OCI-LY7 (cell line): Measurements from ENCODE around the gene NOL4L. TPM values are rescaled to one million over a fixed set of nuclear protein-coding genes. Genes with fewer than 3 reads are reported as not detected.

ENCODE experiments used
- BruUV-seq: library from RNA; stranded (reverse); fragments of 400-500 nt; replicated peaks from 2 replicates; lab custom pipeline; 2021; lab: Mats Ljungman, UMichigan
- CTCF ChIA-PET: fragments of 300-600 bp; sonication (Branson Sonifier 250); formaldehyde crosslinking; loops from one replicate; lab custom pipeline; 2022; ENCODE audit warnings: antibody characterized with exemption; ENCODE audit not compliant: unreplicated experiment; lab: Charles Lee
- POLR2A ChIA-PET: fragments of 300-600 bp; sonication (Branson Sonifier 250); formaldehyde crosslinking; loops from one replicate; lab custom pipeline; 2022; ENCODE audit warnings: antibody characterized with exemption; lab: Charles Lee
- DNase-seq: peaks from one replicate; pipeline ENCODE4 v3.0.0-alpha.2; 2015; ENCODE audit warnings: low spot score
- H2AFZ ChIP-seq: fragments of 200-600 bp; sonication (generic), shearing (Covaris generic); 2 replicates; pipeline ENCODE4 v1.6.1; 2014; ENCODE audit warnings: mild to moderate bottlenecking, antibody characterized with exemption, low read length, moderate library complexity
- H3K27ac ChIP-seq: fragments of 200-600 bp; sonication (generic); 2 replicates; pipeline ENCODE4 v1.5.1; 2014; ENCODE audit warnings: mixed run types, low read depth, mild to moderate bottlenecking, moderate library complexity, low read length, inconsistent platforms; ENCODE audit not compliant: poor library complexity, severe bottlenecking
- H3K36me3 ChIP-seq: fragments of 200-600 bp; sonication (generic); 2 replicates; pipeline ENCODE4 v1.6.1; 2014; ENCODE audit warnings: mild to moderate bottlenecking, antibody characterized with exemption, low read length, moderate library complexity, mixed read lengths; ENCODE audit not compliant: insufficient read depth
- H3K4me1 ChIP-seq: fragments of 200-600 bp; sonication (generic); 2 replicates; pipeline ENCODE4 v1.5.1; 2014; ENCODE audit warnings: mild to moderate bottlenecking, low read length; ENCODE audit not compliant: insufficient read depth, poor library complexity, severe bottlenecking
- H3K4me2 ChIP-seq: fragments of 200-600 bp; sonication (generic); 2 replicates; pipeline ENCODE4 v1.6.1; 2014; ENCODE audit warnings: mild to moderate bottlenecking, low read length
- H3K4me3 ChIP-seq: fragments of 200-600 bp; sonication (generic); 2 replicates; pipeline ENCODE4 v1.5.1; 2014; ENCODE audit warnings: mild to moderate bottlenecking, low read depth, low read length; ENCODE audit not compliant: poor library complexity, severe bottlenecking
- H3K79me2 ChIP-seq: fragments of 200-600 bp; sonication (generic); 2 replicates; pipeline ENCODE4 v1.6.1; 2016; ENCODE audit warnings: low read depth, mild to moderate bottlenecking, low read length, moderate library complexity, mixed read lengths; ENCODE audit not compliant: insufficient read depth
- H3K9me2 ChIP-seq: fragments of 200-600 bp; sonication (generic); 2 replicates; pipeline ENCODE4 v1.6.1; 2016; ENCODE audit warnings: mild to moderate bottlenecking, low read length, mixed read lengths; ENCODE audit not compliant: insufficient read depth
- H3K9me3 ChIP-seq: fragments of 200-600 bp; sonication (generic); 2 replicates; pipeline ENCODE4 v1.6.1; 2014; ENCODE audit warnings: mild to moderate bottlenecking, mixed run types, low read length, mixed read lengths
- H4K20me1 ChIP-seq: fragments of 200-600 bp; sonication (generic); 2 replicates; pipeline ENCODE4 v1.6.1; 2014; ENCODE audit warnings: mild to moderate bottlenecking, antibody characterized with exemption, low read length, moderate library complexity, mixed read lengths; ENCODE audit not compliant: insufficient read depth
- EZH2phosphoT487 ChIP-seq: fragments of 200-600 bp; sonication (generic); IDR thresholded peaks from 2 replicates; pipeline ENCODE4 v1.6.1; 2018; ENCODE audit warnings: low read depth, borderline replicate concordance, mild to moderate bottlenecking, mixed run types, antibody characterized with exemption, low read length, moderate library complexity, mixed read lengths
- intact Hi-C: fragments of 100-400 bp; cut with micrococcal nuclease; formaldehyde crosslinking; loops from one replicate; pipeline ENCODE4 v1.10.0; 2022; ENCODE audit not compliant: unreplicated experiment
- total RNA-seq, 2 experiments: library from RNA; depleted of rRNA in 1 of 2; stranded (reverse); fragments of >200 nt in 1 of 2; shearing (Covaris generic) in 1 of 2; gene quantifications; 2 replicates each; pipeline ENCODE4 v1.2.3, GENCODE V29; 2014 to 2022
- TF ChIP-seq, protein P1 (sequence below): fragments of 200-600 bp; sonication (generic); conservative IDR thresholded peaks from 2 replicates; pipeline ENCODE4 v1.5.1; 2014; ENCODE audit warnings: mild to moderate bottlenecking, antibody characterized with exemption, low read length, moderate library complexity, mixed read lengths

Gene NOL4L
- total RNA-seq, 2 experiments from 2014 or later = 3.9 to 4.2 TPM

GRCh38 chr20:32440069-32440757 lies 144.9 kb downstream of the NOL4L start:
- no peak for TF ChIP-seq EZH2phosphoT487
- TF ChIP-seq, protein P1, sequence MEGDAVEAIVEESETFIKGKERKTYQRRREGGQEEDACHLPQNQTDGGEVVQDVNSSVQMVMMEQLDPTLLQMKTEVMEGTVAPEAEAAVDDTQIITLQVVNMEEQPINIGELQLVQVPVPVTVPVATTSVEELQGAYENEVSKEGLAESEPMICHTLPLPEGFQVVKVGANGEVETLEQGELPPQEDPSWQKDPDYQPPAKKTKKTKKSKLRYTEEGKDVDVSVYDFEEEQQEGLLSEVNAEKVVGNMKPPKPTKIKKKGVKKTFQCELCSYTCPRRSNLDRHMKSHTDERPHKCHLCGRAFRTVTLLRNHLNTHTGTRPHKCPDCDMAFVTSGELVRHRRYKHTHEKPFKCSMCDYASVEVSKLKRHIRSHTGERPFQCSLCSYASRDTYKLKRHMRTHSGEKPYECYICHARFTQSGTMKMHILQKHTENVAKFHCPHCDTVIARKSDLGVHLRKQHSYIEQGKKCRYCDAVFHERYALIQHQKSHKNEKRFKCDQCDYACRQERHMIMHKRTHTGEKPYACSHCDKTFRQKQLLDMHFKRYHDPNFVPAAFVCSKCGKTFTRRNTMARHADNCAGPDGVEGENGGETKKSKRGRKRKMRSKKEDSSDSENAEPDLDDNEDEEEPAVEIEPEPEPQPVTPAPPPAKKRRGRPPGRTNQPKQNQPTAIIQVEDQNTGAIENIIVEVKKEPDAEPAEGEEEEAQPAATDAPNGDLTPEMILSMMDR = no peak
- Histone ChIP-seq H3K9me2 (no peaks in the 10 kb centered on the region), H3K9me3 (no peaks in the 10 kb centered on the region), H2AFZ (no peak overlapping the region), H3K4me3 (no peak overlapping the region), H3K4me2 (no peak overlapping the region), H3K4me1 (peaks cover 11% of the 10 kb centered on the region), H4K20me1 (no peaks in the 10 kb centered on the region), H3K79me2 (no peaks in the 10 kb centered on the region), H3K36me3 (peaks cover 52% of the 10 kb centered on the region), H3K27ac (no peak overlapping the region)
- POLR2A ChIA-PET = interaction anchor here (1.2 kb wide), 1 partner anchor 44 kb away, joined by 3 read pairs; no protein-coding TSS in a partner anchor
- no peak for DNase-seq
- no TSS peak for BruUV-seq
- CTCF ChIA-PET = interaction anchor here (0.5 kb wide), 1 partner anchor 17 kb away, joined by 6 read pairs; no protein-coding TSS in a partner anchor
- intact Hi-C loops = no loop called here

DNA sequence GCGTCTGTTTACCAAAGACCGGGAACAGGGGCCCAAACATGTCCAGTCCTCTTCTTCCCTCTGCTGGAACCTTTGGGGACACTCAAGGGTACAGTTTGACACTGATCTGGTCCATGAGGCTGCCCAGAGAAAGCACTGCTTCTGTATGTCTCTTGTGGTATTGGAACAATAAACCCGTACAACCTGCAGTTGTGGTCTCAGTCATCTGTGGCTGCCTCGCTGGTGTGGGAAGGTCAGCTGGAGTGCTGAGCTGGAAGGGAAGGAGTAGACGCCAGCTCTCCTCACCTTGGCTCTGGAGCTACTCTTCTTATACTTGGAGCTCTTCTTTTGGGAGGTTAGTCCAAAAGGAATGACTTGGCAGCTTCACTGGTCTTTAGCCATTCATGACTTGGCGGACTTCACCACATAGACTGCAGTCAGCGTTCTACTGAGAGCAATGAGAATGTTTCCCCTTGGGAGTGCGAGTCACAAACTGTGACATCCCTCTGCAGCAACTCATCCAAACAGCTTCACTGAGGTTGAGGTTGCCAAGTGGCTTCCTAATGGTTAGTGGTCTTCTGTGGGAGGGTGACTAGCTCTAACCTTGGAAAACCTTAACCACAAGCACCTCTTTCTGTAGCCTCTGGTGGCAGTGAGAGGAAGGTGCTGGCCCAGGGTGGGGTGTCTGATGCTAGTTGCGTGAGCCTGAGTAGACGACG lies 145.9 kb downstream of the NOL4L start:
- H3K9me2 ChIP-seq = no peaks in the 10 kb centered on the region
- no peaks in the 10 kb centered on the region for H3K9me3 ChIP-seq
- no peak overlapping the region for H3K4me3 ChIP-seq
- no peaks in the 10 kb centered on the region for H4K20me1 ChIP-seq
- no peak for TF ChIP-seq EZH2phosphoT487
- TF ChIP-seq, protein P1 = no peak
- no peaks in the 10 kb centered on the region for H3K79me2 ChIP-seq
- H3K36me3 ChIP-seq = peaks cover 61% of the 10 kb centered on the region
- POLR2A ChIA-PET = interaction anchor here (1.2 kb wide), 1 partner anchor 43 kb away, joined by 3 read pairs; no protein-coding TSS in a partner anchor
- CTCF ChIA-PET = no interaction called here
- no peak overlapping the region for H3K27ac ChIP-seq
- intact Hi-C loops = no loop called here
- no TSS peak for BruUV-seq
- H3K4me1 ChIP-seq = peaks cover 11% of the 10 kb centered on the region
- DNase-seq = no peak
- H2AFZ ChIP-seq = no peak overlapping the region
- no peak overlapping the region for H3K4me2 ChIP-seq
